Trophoblast cell (in vitro differentiated cells and primary cell): ENCODE results near the gene RASSF8.

Experiments used
- DNase-seq, 2 donors: peaks; one replicate each; pipeline ENCODE4 v3.0.0-alpha.2; 2016
- H2AFZ ChIP-seq: 2 replicates; pipeline ENCODE4 v1.6.1; 2013; ENCODE audit warnings: low read length, moderate library complexity, mild to moderate bottlenecking; ENCODE audit not compliant: insufficient read depth, poor library complexity
- H2AK5ac ChIP-seq: 2 replicates; pipeline ENCODE4 v1.6.1; 2013; ENCODE audit warnings: mild to moderate bottlenecking, low read length
- H2BK120ac ChIP-seq: 2 replicates; pipeline ENCODE4 v1.6.1; 2013; ENCODE audit warnings: low read length, mild to moderate bottlenecking, moderate library complexity; ENCODE audit not compliant: insufficient read depth, poor library complexity
- H2BK12ac ChIP-seq: 2 replicates; pipeline ENCODE4 v1.6.1; 2013; ENCODE audit warnings: mild to moderate bottlenecking, low read length, moderate library complexity
- H2BK5ac ChIP-seq: 2 replicates; pipeline ENCODE4 v1.6.1; 2013; ENCODE audit warnings: low read length, low read depth, moderate library complexity, mild to moderate bottlenecking; ENCODE audit not compliant: poor library complexity
- H3K14ac ChIP-seq: 2 replicates; pipeline ENCODE4 v1.6.1; 2013; ENCODE audit warnings: mild to moderate bottlenecking, low read length
- H3K18ac ChIP-seq: 2 replicates; pipeline ENCODE4 v1.6.1; 2013; ENCODE audit warnings: mild to moderate bottlenecking, low read length
- H3K23ac ChIP-seq: 2 replicates; pipeline ENCODE4 v1.6.1; 2013; ENCODE audit warnings: low read length
- H3K27ac ChIP-seq: 2 replicates; pipeline ENCODE4 v1.5.1; 2013; ENCODE audit warnings: low read depth, mild to moderate bottlenecking, inconsistent platforms, low read length, moderate library complexity
- H3K27me3 ChIP-seq: 2 replicates; pipeline ENCODE4 v1.6.1; 2013; ENCODE audit warnings: inconsistent platforms, mild to moderate bottlenecking, low read length, moderate library complexity; ENCODE audit not compliant: insufficient read depth
- H3K36me3 ChIP-seq, 2 experiments: 1 replicate in 1 of 2; 2 replicates in 1 of 2; pipeline ENCODE4 v1.6.1; 2013; ENCODE audit warnings: low read length in 2 of 2, mild to moderate bottlenecking in 2 of 2, moderate library complexity in 1 of 2; ENCODE audit not compliant: insufficient read depth in 2 of 2, control insufficient read depth in 1 of 2
- H3K4ac ChIP-seq: 2 replicates; pipeline ENCODE4 v1.6.1; 2013; ENCODE audit warnings: low read depth, mild to moderate bottlenecking, low read length, moderate library complexity
- H3K4me1 ChIP-seq, 2 experiments: 1 replicate in 1 of 2; 2 replicates in 1 of 2; pipeline ENCODE4 v1.6.1; 2013; ENCODE audit warnings: low read length in 2 of 2, mild to moderate bottlenecking in 2 of 2, moderate library complexity in 1 of 2; ENCODE audit not compliant: insufficient read depth in 2 of 2, control insufficient read depth in 1 of 2
- H3K4me2 ChIP-seq: 2 replicates; pipeline ENCODE4 v1.6.1; 2013; ENCODE audit warnings: inconsistent platforms, mild to moderate bottlenecking, low read length, moderate library complexity
- H3K4me3 ChIP-seq: 2 replicates; pipeline ENCODE4 v1.5.1; 2013; ENCODE audit warnings: mild to moderate bottlenecking, low read depth, low read length, inconsistent platforms
- H3K79me1 ChIP-seq: one replicate; pipeline ENCODE4 v1.6.1; 2013; ENCODE audit warnings: low read length
- H3K79me2 ChIP-seq: 2 replicates; pipeline ENCODE4 v1.6.1; 2013; ENCODE audit warnings: low read length, mild to moderate bottlenecking; ENCODE audit not compliant: control insufficient read depth, insufficient read depth, poor library complexity
- H3K9ac ChIP-seq: 2 replicates; pipeline ENCODE4 v1.6.1; 2013; ENCODE audit warnings: mild to moderate bottlenecking, low read length
- H3K9me3 ChIP-seq: 2 replicates; pipeline ENCODE4 v1.6.1; 2013; ENCODE audit warnings: low read depth, mild to moderate bottlenecking, control low read depth, inconsistent platforms, low read length; ENCODE audit not compliant: insufficient read depth
- H4K12ac ChIP-seq: 2 replicates; pipeline ENCODE4 v1.6.1; 2013; ENCODE audit warnings: low read depth, mild to moderate bottlenecking, low read length, moderate library complexity
- H4K8ac ChIP-seq: 2 replicates; pipeline ENCODE4 v1.6.1; 2013; ENCODE audit warnings: low read depth, mild to moderate bottlenecking, low read length, moderate library complexity
- H4K91ac ChIP-seq: one replicate; pipeline ENCODE4 v1.6.1; 2013; ENCODE audit warnings: low read depth, mild to moderate bottlenecking, low read length, moderate library complexity
- WGBS: extraction: QIAGEN DNeasy Blood & Tissue Kit; methylation state at CpG from one replicate; pipeline ENCODE4 v1.1.7; 2013; ENCODE audit warnings: missing lambda C conversion rate; ENCODE audit not compliant: insufficient read length, insufficient coverage; ENCODE audit errors: extremely low coverage; 5-methylcytosine and 5-hydroxymethylcytosine counted together

The RASSF8 gene

DNA sequence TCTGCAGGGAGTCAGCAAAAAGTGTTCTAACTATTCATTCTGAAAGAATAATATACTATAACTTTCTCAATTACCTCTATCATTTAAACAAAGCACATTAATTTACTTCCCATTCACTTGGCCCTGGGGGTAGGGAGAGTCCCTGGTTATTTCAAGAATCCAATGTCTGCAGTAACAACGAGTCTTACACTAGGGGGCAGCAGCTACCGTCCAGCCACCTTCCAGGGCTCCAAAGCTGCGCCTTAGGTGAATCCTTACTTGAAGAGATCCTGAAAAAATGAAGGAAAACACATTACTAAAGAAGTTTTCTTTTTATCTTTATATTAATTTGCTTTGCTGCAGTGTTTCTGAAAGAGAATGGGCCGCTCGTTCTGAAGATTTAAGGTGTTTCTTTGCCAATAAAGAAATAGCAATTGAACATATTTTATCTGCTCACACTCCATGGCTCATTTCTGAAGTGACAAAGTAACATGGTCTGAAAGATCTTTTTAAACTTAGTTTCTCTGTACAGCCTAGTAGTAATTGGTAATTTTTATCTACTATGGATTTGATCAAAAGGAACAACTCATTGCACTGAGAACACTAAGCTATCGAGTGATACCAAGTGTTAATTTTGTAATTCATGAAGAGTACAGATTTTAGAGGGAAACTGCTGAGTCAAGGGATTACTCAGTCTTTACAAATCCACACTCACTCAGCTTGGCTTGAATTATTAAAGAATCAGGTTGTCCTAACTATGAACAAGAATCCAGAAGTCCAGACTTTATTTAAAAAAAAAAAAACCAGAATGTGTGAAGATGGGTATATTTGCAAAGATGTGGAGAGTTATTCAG, 138.8 kb downstream of the RASSF8 start:
- H3K18ac ChIP-seq = no peak overlapping the region
- no peak overlapping the region for H4K91ac ChIP-seq
- H4K8ac ChIP-seq = no peak overlapping the region
- no peak overlapping the region for H3K4me3 ChIP-seq
- H2AFZ ChIP-seq = no peak overlapping the region
- H3K4ac ChIP-seq = no peak overlapping the region
- peaks cover 2% of the 10 kb centered on the region for H3K79me2 ChIP-seq
- H2BK120ac ChIP-seq = no peak overlapping the region
- no peak overlapping the region for H4K12ac ChIP-seq
- peaks cover 2% of the 10 kb centered on the region for H3K79me1 ChIP-seq
- no peak overlapping the region for H3K4me2 ChIP-seq
- no peak overlapping the region for H3K23ac ChIP-seq
- H3K4me1 ChIP-seq = peaks cover 4 to 6% of the 10 kb centered on the region in 2 experiments
- H3K27me3 ChIP-seq = no peaks in the 10 kb centered on the region
- H3K9ac ChIP-seq = no peak overlapping the region
- no peak overlapping the region for H2BK5ac ChIP-seq
- H2BK12ac ChIP-seq = no peak overlapping the region
- no peak overlapping the region for H3K27ac ChIP-seq
- no peaks in the 10 kb centered on the region for H3K9me3 ChIP-seq
- H3K36me3 ChIP-seq = no peaks in the 10 kb centered on the region
- H2AK5ac ChIP-seq = no peak overlapping the region
- H3K14ac ChIP-seq = no peak overlapping the region
- WGBS = no CpG with 5 or more reads among the region's 6 CpGs
- peak; percentile 72 to 92 for DNase-seq

DNA sequence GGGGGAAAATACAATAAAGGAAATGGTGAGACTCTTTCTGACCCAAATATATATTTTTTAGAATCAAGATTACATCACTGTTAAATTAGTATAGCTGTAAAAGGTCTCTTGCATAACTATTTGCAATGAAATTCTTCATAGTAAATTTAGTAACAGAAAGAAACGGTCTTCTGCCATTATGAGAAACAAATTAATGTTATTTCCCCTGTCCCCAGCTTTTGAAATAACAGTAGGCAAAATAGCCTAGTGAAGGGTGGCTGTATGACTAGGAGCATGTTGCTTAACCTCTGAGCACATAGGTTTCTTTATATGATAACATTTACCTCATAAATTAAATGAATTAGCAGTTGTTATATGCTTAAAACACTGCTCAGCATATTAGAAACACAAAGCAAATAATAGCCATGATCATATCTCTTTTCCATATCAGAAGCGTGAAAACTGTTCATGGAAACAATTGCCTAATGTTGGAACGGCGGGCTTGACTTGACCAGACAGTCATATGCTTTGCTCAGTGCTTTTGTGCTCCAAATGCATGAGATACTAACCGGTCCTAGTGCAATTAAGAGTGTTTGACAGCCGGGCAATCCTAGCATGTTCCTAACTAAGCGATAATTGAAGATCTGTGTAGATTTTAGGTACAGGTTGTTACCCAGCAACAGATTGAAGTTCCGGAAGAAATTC, 142.3 kb downstream of the RASSF8 start:
- H3K4me2 ChIP-seq = no peak overlapping the region
- H3K27ac ChIP-seq = no peak overlapping the region
- peaks cover 4 to 6% of the 10 kb centered on the region in 2 experiments for H3K4me1 ChIP-seq
- H2BK120ac ChIP-seq = no peak overlapping the region
- no peaks in the 10 kb centered on the region for H3K9me3 ChIP-seq
- no peak overlapping the region for H2BK12ac ChIP-seq
- no peak overlapping the region for H3K14ac ChIP-seq
- no peak overlapping the region for H3K18ac ChIP-seq
- no peak overlapping the region for H4K12ac ChIP-seq
- H3K4ac ChIP-seq = no peak overlapping the region
- no peaks in the 10 kb centered on the region for H3K79me2 ChIP-seq
- no peaks in the 10 kb centered on the region for H3K79me1 ChIP-seq
- no peaks in the 10 kb centered on the region for H3K36me3 ChIP-seq
- WGBS = no CpG with 5 or more reads among the region's 8 CpGs
- H3K23ac ChIP-seq = no peak overlapping the region
- no peak overlapping the region for H3K9ac ChIP-seq
- no peak overlapping the region for H4K8ac ChIP-seq
- no peak overlapping the region for H2AK5ac ChIP-seq
- no peak overlapping the region for H2AFZ ChIP-seq
- no peak overlapping the region for H4K91ac ChIP-seq
- DNase-seq = peak; percentile 48 to 80
- no peak overlapping the region for H2BK5ac ChIP-seq
- H3K27me3 ChIP-seq = no peaks in the 10 kb centered on the region
- no peak overlapping the region for H3K4me3 ChIP-seq

DNA sequence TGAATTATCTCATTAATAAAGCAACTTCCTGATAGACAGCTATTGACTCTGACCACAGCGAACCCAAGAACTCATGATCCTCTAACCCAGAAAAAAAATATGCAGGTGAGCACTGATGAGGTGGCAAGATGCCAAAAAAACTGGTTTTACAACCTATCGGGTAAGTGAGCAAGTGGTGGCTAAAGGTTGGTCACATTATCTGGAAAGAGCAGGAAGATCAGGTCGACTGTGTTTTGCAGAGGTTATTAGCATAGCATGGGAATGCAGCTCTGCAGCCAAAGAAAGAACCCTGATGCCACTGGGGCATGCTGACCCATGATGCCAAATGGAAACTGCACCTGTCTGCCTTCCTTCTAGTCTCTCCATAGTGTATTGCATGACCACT, 142.9 kb downstream of the RASSF8 start:
- Histone ChIP-seq H3K36me3 (no peaks in the 10 kb centered on the region), H2AFZ (no peak overlapping the region), H3K4me1 (peaks cover 4 to 6% of the 10 kb centered on the region in 2 experiments), H3K79me2 (no peaks in the 10 kb centered on the region), H3K18ac (no peak overlapping the region), H3K9me3 (no peaks in the 10 kb centered on the region), H3K9ac (no peak overlapping the region), H3K4ac (no peak overlapping the region), H2AK5ac (no peak overlapping the region), H2BK5ac (no peak overlapping the region), H4K8ac (no peak overlapping the region), H3K27ac (no peak overlapping the region), H3K23ac (no peak overlapping the region), H4K12ac (no peak overlapping the region), H2BK12ac (no peak overlapping the region), H3K14ac (no peak overlapping the region), H3K27me3 (no peaks in the 10 kb centered on the region), H2BK120ac (no peak overlapping the region), H3K4me3 (no peak overlapping the region), H3K4me2 (no peak overlapping the region), H3K79me1 (no peaks in the 10 kb centered on the region), H4K91ac (no peak overlapping the region)
- WGBS = no CpG with 5 or more reads among the region's 3 CpGs
- peak; percentile 84 to 98 for DNase-seq

DNA sequence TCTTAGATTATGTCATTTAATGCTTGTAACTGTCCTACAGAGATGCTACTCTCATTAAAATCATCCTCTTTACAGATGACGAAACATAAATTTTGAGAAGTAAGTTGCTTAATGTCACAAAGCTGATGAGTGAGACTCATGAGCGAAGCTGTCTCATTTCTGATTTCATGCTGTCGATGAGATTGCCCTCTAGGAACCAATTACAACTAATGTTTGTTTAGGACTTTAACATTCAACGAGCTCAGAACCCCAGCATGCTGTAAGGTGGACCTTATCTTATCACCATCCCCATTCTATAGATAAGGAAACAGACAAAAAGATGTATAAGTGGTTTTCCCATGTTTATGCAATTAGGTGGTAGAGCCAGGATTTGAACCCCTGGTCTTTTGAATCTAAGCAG, 143.3 kb downstream of the RASSF8 start:
- Histone ChIP-seq H4K91ac (no peak overlapping the region), H4K12ac (no peak overlapping the region), H3K4ac (no peak overlapping the region), H3K27me3 (no peaks in the 10 kb centered on the region), H3K36me3 (no peaks in the 10 kb centered on the region), H2BK5ac (no peak overlapping the region), H3K4me3 (no peak overlapping the region), H4K8ac (no peak overlapping the region), H3K27ac (no peak overlapping the region), H2AK5ac (no peak overlapping the region), H3K4me2 (no peak overlapping the region), H3K79me2 (no peaks in the 10 kb centered on the region), H2AFZ (no peak overlapping the region), H3K9me3 (no peaks in the 10 kb centered on the region), H3K23ac (no peak overlapping the region), H2BK12ac (no peak overlapping the region), H2BK120ac (no peak overlapping the region), H3K14ac (no peak overlapping the region), H3K9ac (no peak overlapping the region), H3K79me1 (no peaks in the 10 kb centered on the region), H3K4me1 (peaks cover 4 to 6% of the 10 kb centered on the region in 2 experiments), H3K18ac (no peak overlapping the region)
- WGBS = no CpG with 5 or more reads among the region's 4 CpGs
- no peak for DNase-seq
